H1 (cell line): ENCODE results near the gene CIRBP. TPM values are rescaled to one million over a fixed set of nuclear protein-coding genes. Genes with fewer than 3 reads are reported as not detected.
A peak's percentile ranks its signal among the peaks of the same experiment; 100 is the strongest.

Experiments
- CTCF ChIA-PET: fragments of 300-600 bp; sonication (Branson Sonifier 250); formaldehyde crosslinking; loops from one replicate; lab custom pipeline; 2021; ENCODE audit not compliant: partially characterized antibody; lab: Charles Lee
- POLR2A ChIA-PET: fragments of 300-600 bp; sonication (Branson Sonifier 250); formaldehyde crosslinking; loops from one replicate; lab custom pipeline; 2021; ENCODE audit warnings: inconsistent platforms; ENCODE audit not compliant: partially characterized antibody; lab: Charles Lee
- DNase-seq, 2 experiments: peaks; one replicate each; pipeline versions ENCODE4 v3.0.0 to v3.0.0-alpha.2; 2010 to 2022; ENCODE audit warnings: low spot score in 2 of 2, low read depth in 1 of 2, mixed read lengths in 1 of 2
- FAIRE-seq: peaks from 2 replicates; lab custom pipeline; 2011; peaks lifted over from hg19 to GRCh38; lab: Jason Lieb, UNC
- H2AFZ ChIP-seq: 2 replicates; pipeline ENCODE4 v1.8.1; 2012; ENCODE audit warnings: low read length, inconsistent platforms
- H2AK5ac ChIP-seq: 2 replicates; pipeline ENCODE4 v1.6.1; 2013; ENCODE audit warnings: low read depth, low read length
- H2BK120ac ChIP-seq: replicated peaks from 2 replicates; pipeline ENCODE3; 2013; ENCODE audit warnings: low read depth, low read length, inconsistent platforms
- H2BK12ac ChIP-seq: 2 replicates; pipeline ENCODE4 v1.6.1; 2013; ENCODE audit warnings: low read depth, low read length
- H2BK15ac ChIP-seq: 2 replicates; pipeline ENCODE4 v1.6.1; 2013; ENCODE audit warnings: low read length
- H2BK20ac ChIP-seq: 2 replicates; pipeline ENCODE4 v1.6.1; 2013; ENCODE audit warnings: low read length
- H2BK5ac ChIP-seq: 2 replicates; pipeline ENCODE4 v1.6.1; 2013; ENCODE audit warnings: low read depth, low read length
- H3K14ac ChIP-seq: 2 replicates; pipeline ENCODE4 v1.6.1; 2013; ENCODE audit warnings: inconsistent platforms; ENCODE audit not compliant: insufficient read length
- H3K18ac ChIP-seq: 2 replicates; pipeline ENCODE4 v1.6.1; 2013; ENCODE audit warnings: low read length; ENCODE audit errors: extremely low read depth
- H3K23ac ChIP-seq: 2 replicates; pipeline ENCODE4 v1.6.1; 2013; ENCODE audit warnings: inconsistent platforms; ENCODE audit not compliant: insufficient read length
- H3K23me2 ChIP-seq: 2 replicates; pipeline ENCODE4 v1.6.1; 2013; ENCODE audit warnings: low read depth, low read length
- H3K27ac ChIP-seq: 2 replicates; pipeline ENCODE4 v1.6.1; 2011; ENCODE audit warnings: low read depth, low read length, inconsistent platforms
- H3K27me3 ChIP-seq, 4 experiments: replicated peaks in 1 of 4; 1 replicate in 1 of 4; 2 replicates in 3 of 4; pipeline versions ENCODE4 v1.6.1 to v1.8.1; 2011 to 2013; ENCODE audit warnings: low read length in 3 of 4, mild to moderate bottlenecking in 3 of 4, inconsistent platforms in 2 of 4, mixed read lengths in 2 of 4, moderate library complexity in 1 of 4; ENCODE audit not compliant: control insufficient read depth in 3 of 4, insufficient read depth in 3 of 4; ENCODE audit errors: extremely low read depth in 1 of 4
- H3K36me3 ChIP-seq, 4 experiments: 2 replicates each; pipeline versions ENCODE4 v1.6.1 to v1.8.1; 2011 to 2013; ENCODE audit warnings: mild to moderate bottlenecking in 4 of 4, low read length in 3 of 4, moderate library complexity in 2 of 4, control low read depth in 1 of 4, inconsistent platforms in 1 of 4; ENCODE audit not compliant: insufficient read depth in 4 of 4, control insufficient read depth in 2 of 4
- H3K4ac ChIP-seq: replicated peaks from 2 replicates; pipeline ENCODE3; 2013; ENCODE audit warnings: low read length, low read depth, mixed read lengths, inconsistent platforms; ENCODE audit not compliant: insufficient read length
- H3K4me1 ChIP-seq, 4 experiments: replicated peaks in 1 of 4; 1 replicate in 1 of 4; 2 replicates in 3 of 4; pipeline versions ENCODE4 v1.6.1 to v1.8.1; 2011 to 2013; ENCODE audit warnings: low read length in 3 of 4, inconsistent platforms in 2 of 4, mixed read lengths in 1 of 4; ENCODE audit not compliant: insufficient read depth in 4 of 4, control insufficient read depth in 3 of 4
- H3K4me2 ChIP-seq, 2 experiments: 2 replicates each; pipeline versions ENCODE4 v1.6.1 to v1.8.1; 2011 to 2013; ENCODE audit warnings: low read depth in 2 of 2, low read length in 2 of 2, control low read depth in 1 of 2, inconsistent platforms in 1 of 2, mild to moderate bottlenecking in 1 of 2; ENCODE audit not compliant: insufficient read depth in 1 of 2
- H3K4me3 ChIP-seq, 4 experiments: fragments of 200-600, 300-600 bp in 1 of 4; sonication (generic), shearing (Covaris generic), sonication (Bioruptor Twin) in 1 of 4; 2 replicates each; pipeline versions ENCODE4 v1.5.1 to v1.8.1; 2011 to 2016; ENCODE audit warnings: low read length in 4 of 4, low read depth in 3 of 4, control low read depth in 2 of 4, inconsistent platforms in 2 of 4, mild to moderate bottlenecking in 2 of 4, mixed read lengths in 1 of 4, moderate library complexity in 1 of 4; ENCODE audit not compliant: insufficient read depth in 2 of 4; ENCODE audit errors: extremely low read depth in 1 of 4
- H3K56ac ChIP-seq: replicated peaks from 2 replicates; pipeline ENCODE3; 2013; ENCODE audit warnings: low read depth, mild to moderate bottlenecking, mixed read lengths, low read length, inconsistent platforms; ENCODE audit not compliant: insufficient read length
- H3K79me1 ChIP-seq: 2 replicates; pipeline ENCODE4 v1.6.1; 2013; ENCODE audit warnings: low read depth, low read length, control low read depth
- H3K79me2 ChIP-seq, 2 experiments: 2 replicates each; pipeline versions ENCODE4 v1.6.1 to v1.8.1; 2012 to 2013; ENCODE audit warnings: low read length in 2 of 2, mild to moderate bottlenecking in 2 of 2, inconsistent platforms in 1 of 2; ENCODE audit not compliant: insufficient read depth in 2 of 2, control insufficient read depth in 1 of 2
- H3K9ac ChIP-seq, 4 experiments: replicated peaks in 1 of 4; 1 replicate in 1 of 4; 2 replicates in 3 of 4; pipeline versions ENCODE4 v1.6.1 to v1.8.1; 2011 to 2013; ENCODE audit warnings: low read depth in 3 of 4, low read length in 3 of 4, control low read depth in 2 of 4, mild to moderate bottlenecking in 2 of 4, moderate library complexity in 2 of 4, inconsistent platforms in 1 of 4; ENCODE audit errors: extremely low read depth in 1 of 4
- H3K9me3 ChIP-seq, 2 experiments: 2 replicates each; pipeline versions ENCODE4 v1.6.1 to v1.8.1; 2012 to 2013; ENCODE audit warnings: mild to moderate bottlenecking in 2 of 2, moderate library complexity in 2 of 2, control low read depth in 1 of 2, inconsistent platforms in 1 of 2, low read depth in 1 of 2, low read length in 1 of 2, mixed read lengths in 1 of 2; ENCODE audit not compliant: insufficient read depth in 2 of 2
- H4K20me1 ChIP-seq, 2 experiments: replicated peaks in 1 of 2; 2 replicates each; pipeline versions ENCODE3 to v1.8.1; 2011 to 2013; ENCODE audit warnings: inconsistent platforms in 2 of 2, low read length in 2 of 2, mild to moderate bottlenecking in 1 of 2; ENCODE audit not compliant: insufficient read depth in 2 of 2, control insufficient read depth in 1 of 2
- H4K5ac ChIP-seq: 2 replicates; pipeline ENCODE4 v1.6.1; 2013; ENCODE audit warnings: low read length, low read depth, mixed read lengths, inconsistent platforms; ENCODE audit not compliant: insufficient read length
- H4K8ac ChIP-seq: 2 replicates; pipeline ENCODE4 v1.8.0; 2013; ENCODE audit warnings: mild to moderate bottlenecking, moderate library complexity, low read length, inconsistent platforms; ENCODE audit not compliant: insufficient read depth; ENCODE audit errors: extremely low read depth
- H4K91ac ChIP-seq: replicated peaks from 2 replicates; pipeline ENCODE3; 2013; ENCODE audit warnings: low read length, mixed read lengths, inconsistent platforms; ENCODE audit not compliant: insufficient read length
- GTF2F1 ChIP-seq: IDR thresholded peaks from 2 replicates; pipeline ENCODE4 v1.6.1; 2012; ENCODE audit warnings: low read depth, low read length, improper control_type of control experiment, borderline replicate concordance
- KDM4A ChIP-seq: IDR thresholded peaks from one replicate; pipeline ENCODE4 v1.7.1; 2012; ENCODE audit warnings: low read depth, mild to moderate bottlenecking, moderate library complexity, low read length, inconsistent platforms; ENCODE audit not compliant: severe bottlenecking
- POLR2A ChIP-seq, 2 experiments: IDR thresholded peaks; 1 replicate in 1 of 2; 2 replicates in 1 of 2; pipeline ENCODE4 v1.6.1; 2011; ENCODE audit warnings: low read depth in 2 of 2, low read length in 2 of 2, mild to moderate bottlenecking in 2 of 2; ENCODE audit errors: control extremely low read depth in 1 of 2
- SAP30 ChIP-seq: fragments of 300-600 bp; sonication (generic); IDR thresholded peaks from 2 replicates; pipeline ENCODE4 v1.7.1; 2012; ENCODE audit warnings: low read length, moderate library complexity, mild to moderate bottlenecking, inconsistent platforms; ENCODE audit not compliant: insufficient read depth, insufficient replicate concordance
- SIRT6 ChIP-seq: IDR thresholded peaks from one replicate; pipeline ENCODE4 v1.7.1; 2012; ENCODE audit warnings: low read length, inconsistent platforms
- ZNF274 ChIP-seq: IDR thresholded peaks from 2 replicates; pipeline ENCODE4 v1.7.0; 2012; ENCODE audit warnings: low read length, borderline replicate concordance; ENCODE audit errors: extremely low read depth
- WGBS, 2 experiments: shearing (Covaris generic) in 1 of 2; methylation state at CpG; one replicate each; pipeline versions ENCODE4 v1.1.6 to v1.1.7; 2013 to 2015; ENCODE audit warnings: low lambda C conversion rate in 2 of 2, mixed read lengths in 2 of 2, inconsistent platforms in 1 of 2, low coverage in 1 of 2, missing lambda C conversion rate in 1 of 2; ENCODE audit not compliant: insufficient replicate concordance in 2 of 2, insufficient coverage in 1 of 2, insufficient read length in 1 of 2; ENCODE audit errors: extremely low coverage in 1 of 2, missing lambda C conversion rate in 1 of 2; 5-methylcytosine and 5-hydroxymethylcytosine counted together
- polyA plus RNA-seq, 7 experiments: library from polyadenylated mRNA; depleted of rRNA in 3 of 7; stranded (reverse) in 5 of 7; unstranded in 2 of 7; fragments of >200 nt in 5 of 7; fragments of 200-250 nt in 2 of 7; gene quantifications; 1 replicate in 5 of 7; 2 replicates in 1 of 7; 4 replicates in 1 of 7; pipeline versions ENCODE4 v1.2.1 to v1.2.3, GENCODE V29; 2011 to 2013; ENCODE audit warnings: missing spikeins in 2 of 7, mixed read lengths in 2 of 7
- total RNA-seq: library from RNA; stranded (reverse); fragmentation: NEBNext Ultra II Directional; extraction: Animal tissue kit (Norgen Biotek cat#: 25700); gene quantifications from 2 replicates; pipeline ENCODE4 v1.2.1, GENCODE V29; 2021

Gene CIRBP
- total and polyA plus RNA-seq, 2 of the 8 experiments (the other 6 are each of a cell fraction or from before 2014, with no cell fraction given): 175 to 199 TPM

- FAIRE-seq: no peak
Observed at GRCh38 chr19:1298235-1298634, 29.1 kb downstream of the CIRBP start.

More at GRCh38 chr19:1298235-1298634, 29.1 kb downstream of the CIRBP start:
- 86% methylated on average over 8 of the region's 8 CpGs; no CpG with 5 or more reads in 1 of the 2 experiments for WGBS, 2 experiments
- Histone ChIP-seq H3K4me3 (no peak overlapping the region), H4K20me1 (peaks cover 3% of the 10 kb centered on the region in 2 experiments), H3K4me1 (peaks cover 0 to 6% (median under 1%) of the 10 kb centered on the region in 4 experiments; a peak in 4 of 7 replicates), H3K27me3 (peaks cover 0 to 2% (median 1%) of the 10 kb centered on the region in 4 experiments; a peak in 2 of 7 replicates), H2BK15ac (no peak overlapping the region), H3K56ac (no peak overlapping the region), H3K79me1 (peaks cover 2% of the 10 kb centered on the region; the same call in 1 of the 2 replicates), H4K91ac (no peak overlapping the region), H3K9me3 (no peaks in the 10 kb centered on the region), H3K14ac (no peak overlapping the region), H3K36me3 (no peaks in the 10 kb centered on the region), H2BK20ac (no peak overlapping the region), H2AK5ac (no peak overlapping the region), H2BK5ac (no peak overlapping the region), H3K4me2 (no peak overlapping the region), H3K27ac (no peak overlapping the region; the same call in 1 of the 2 replicates), H4K8ac (peak overlapping the region; percentile 68), H3K23ac (no peak overlapping the region), H2BK12ac (no peak overlapping the region), H3K9ac (no peak overlapping the region), H3K79me2 (no peaks in the 10 kb centered on the region), H2AFZ (no peak overlapping the region), H4K5ac (no peak overlapping the region), H2BK120ac (no peak overlapping the region), H3K18ac (no peak overlapping the region), H3K4ac (no peak overlapping the region), H3K23me2 (no peaks in the 10 kb centered on the region; the same call in 1 of the 2 replicates)
- CTCF ChIA-PET: interaction anchor here (0.8 kb wide), 1 partner anchor 17 kb away, joined by 4 read pairs; no protein-coding TSS in a partner anchor
- no peak for DNase-seq
- TF ChIP-seq KDM4A (no peak), ZNF274 (no peak), SIRT6 (no peak), SAP30 (no peak), POLR2A (IDR thresholded peaks at IDR 0.05; ENCODE audit: control extremely low read depth in 1 of 2, low read depth in 2 of 2, low read length in 2 of 2) (no peak), GTF2F1 (no peak)
- POLR2A ChIA-PET: interaction anchor here (0.7 to 1.1 kb wide), 3 partner anchors 13 to 61 kb away, joined by 3 to 6 read pairs (median 3); partner anchors contain the start of gene CIRBP
